HG03066 (cell line): ENCODE results near the gene BMP5.

Experiments
- ATAC-seq: cut with Tn5 transposase; IDR thresholded peaks from one replicate; pipeline ENCODE4 v1.9.1; 2021; ENCODE audit warnings: low read depth; ENCODE audit not compliant: unreplicated experiment

Gene BMP5

GRCh38 chr6:55874316-55874715, 1.1 kb downstream of the BMP5 start:
- no peak for ATAC-seq

DNA sequence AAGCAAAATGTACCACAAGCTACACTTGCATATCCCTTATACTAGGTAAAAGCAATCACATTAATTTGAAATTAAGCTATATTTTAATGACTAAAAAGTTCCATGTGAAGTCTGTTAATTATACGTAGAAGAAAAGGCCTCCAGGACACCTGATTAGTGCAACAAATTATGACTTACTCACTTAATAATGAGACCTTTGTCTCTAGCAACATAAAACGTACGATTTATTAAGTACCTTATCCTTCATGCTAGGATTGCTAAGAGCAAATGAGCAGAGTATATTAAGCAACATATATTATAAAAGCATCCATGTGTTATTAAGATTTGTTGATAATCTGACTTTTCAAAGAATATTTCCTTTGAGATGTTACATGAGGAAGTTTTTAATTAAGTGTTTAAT, 2.5 kb downstream of the BMP5 start:
- no peak for ATAC-seq

- no peak for ATAC-seq
These were observed 5.1 kb downstream of the BMP5 start for GRCh38 chr6:55870181-55870813.

GRCh38 chr6:55869674-55870073, 5.7 kb downstream of the BMP5 start:
- ATAC-seq: no peak

DNA sequence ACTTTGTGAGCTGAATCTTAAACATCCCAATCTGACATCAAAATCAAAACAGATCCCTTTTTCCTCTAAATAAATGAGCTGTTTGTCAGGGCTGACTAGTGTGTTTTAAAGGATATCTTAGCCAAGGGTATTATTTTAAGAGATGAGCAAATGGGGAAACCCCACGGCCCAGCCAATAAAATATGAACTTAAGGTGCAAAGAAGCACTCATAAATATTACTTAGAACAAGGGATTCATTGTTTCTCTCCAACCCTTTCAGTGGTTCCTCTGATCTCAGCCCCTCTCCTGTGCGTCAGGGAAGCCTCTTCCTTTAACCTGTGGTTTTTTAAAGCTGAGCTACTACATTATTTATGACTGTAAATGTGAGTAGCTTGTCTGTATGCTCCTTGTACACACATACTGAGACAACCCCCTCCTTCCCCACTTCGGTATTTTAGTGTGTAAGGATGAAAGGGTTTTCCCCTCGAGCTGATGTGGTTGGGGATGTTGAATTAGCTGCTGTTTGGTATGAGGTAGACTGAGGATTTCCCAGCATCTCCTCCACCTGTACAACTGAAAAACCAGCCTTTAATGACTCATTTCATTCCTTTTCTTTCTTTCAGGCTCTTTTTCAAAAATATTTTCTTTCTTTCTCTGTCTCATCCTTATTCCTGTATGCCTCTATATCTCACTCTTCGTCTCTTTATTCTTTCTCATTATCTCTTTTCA, 6.5 kb downstream of the BMP5 start:
- peak; percentile 94 for ATAC-seq

- no peak for ATAC-seq
These were observed 7.2 kb downstream of the BMP5 start for GRCh38 chr6:55868176-55868575.

GRCh38 chr6:55866128-55866527, 9.3 kb downstream of the BMP5 start:
- ATAC-seq: no peak

DNA sequence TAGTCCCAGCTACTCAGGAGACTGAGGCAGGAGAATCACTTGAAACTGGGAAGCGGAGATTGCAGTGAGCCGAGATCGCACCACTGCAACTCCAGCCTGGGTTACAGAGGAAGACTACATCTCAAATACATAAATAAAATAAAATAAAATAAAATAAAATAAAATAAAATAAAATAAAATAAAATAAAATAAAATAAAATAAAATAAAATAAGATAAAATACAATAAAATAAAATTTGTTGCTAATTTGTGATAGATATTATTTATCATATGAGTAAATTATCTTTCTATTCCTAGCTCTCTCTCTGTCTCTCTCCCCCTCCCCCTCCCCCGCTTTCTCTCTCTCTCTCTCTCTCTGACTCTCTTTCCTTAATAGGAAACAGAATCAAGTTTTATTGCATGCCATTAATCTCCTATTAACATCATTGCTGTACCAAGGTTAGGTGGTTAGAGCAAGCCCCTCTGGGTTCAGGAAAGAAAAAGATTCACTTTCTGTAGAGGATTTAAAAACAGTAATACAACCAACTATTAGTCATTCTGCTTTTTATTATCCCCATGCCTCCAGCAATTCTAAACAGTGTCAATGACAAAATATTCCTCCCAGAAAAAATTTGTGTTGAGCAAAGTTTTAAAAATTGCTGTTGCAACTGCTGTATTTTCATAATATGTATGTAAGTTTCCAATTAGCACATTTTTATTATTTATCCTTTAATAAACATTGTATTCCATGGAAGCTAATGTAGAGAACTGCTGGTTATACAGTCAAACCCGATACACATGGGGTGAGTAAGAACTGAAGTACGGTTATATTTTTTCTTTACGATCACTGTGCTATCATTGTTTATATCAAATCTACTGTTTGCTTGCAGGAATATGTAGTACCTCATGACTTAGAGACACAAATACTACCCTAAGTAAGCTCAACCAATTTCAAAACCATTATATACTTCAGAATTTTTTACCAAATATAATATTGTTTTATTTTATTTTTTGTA, 22.1 kb downstream of the BMP5 start:
- ATAC-seq: no peak

DNA sequence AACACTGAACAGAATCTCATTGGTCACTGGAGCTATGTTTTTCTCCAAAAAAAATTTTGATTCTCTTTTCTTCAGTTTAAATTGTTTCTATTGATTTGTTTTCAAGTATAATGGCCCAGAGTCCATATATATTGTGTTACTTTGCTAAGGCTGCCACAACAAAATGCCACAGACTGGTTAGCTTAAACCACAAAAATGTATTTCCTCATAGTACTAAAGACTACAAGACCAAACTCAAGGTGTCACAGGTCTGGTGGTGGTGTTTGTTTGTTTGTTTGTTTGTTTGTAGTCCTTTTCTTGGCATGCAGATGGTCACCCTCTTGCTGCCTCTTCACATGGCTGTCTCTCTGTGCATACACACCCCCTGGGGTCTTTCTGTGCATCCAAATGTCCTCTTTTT, 34.0 kb downstream of the BMP5 start:
- no peak for ATAC-seq

GRCh38 chr6:55839080-55839479, 36.3 kb downstream of the BMP5 start:
- no peak for ATAC-seq

DNA sequence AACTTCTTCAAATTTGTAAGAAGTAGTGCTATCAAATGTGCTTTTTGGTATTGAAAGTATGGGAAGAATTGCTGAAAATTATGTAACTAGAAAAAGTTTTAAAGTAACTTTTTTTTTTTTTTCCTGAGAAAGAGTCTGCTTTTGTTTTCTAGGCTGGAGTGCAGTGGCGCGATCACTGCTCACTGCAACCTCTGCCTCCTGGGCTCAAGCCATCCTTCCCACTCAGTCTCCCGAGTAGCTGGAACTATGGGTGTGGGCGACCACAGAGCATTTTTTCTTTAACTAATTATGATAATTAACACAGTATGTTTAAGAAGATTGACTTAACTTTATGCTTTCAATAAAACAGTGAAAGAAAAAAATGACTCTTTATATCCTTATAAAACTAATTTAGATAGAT, 38.4 kb downstream of the BMP5 start:
- ATAC-seq: no peak

GRCh38 chr6:55836481-55836880, 38.9 kb downstream of the BMP5 start:
- ATAC-seq: no peak

- no peak for ATAC-seq
These were observed 40.2 kb downstream of the BMP5 start for GRCh38 chr6:55835220-55835619.

DNA sequence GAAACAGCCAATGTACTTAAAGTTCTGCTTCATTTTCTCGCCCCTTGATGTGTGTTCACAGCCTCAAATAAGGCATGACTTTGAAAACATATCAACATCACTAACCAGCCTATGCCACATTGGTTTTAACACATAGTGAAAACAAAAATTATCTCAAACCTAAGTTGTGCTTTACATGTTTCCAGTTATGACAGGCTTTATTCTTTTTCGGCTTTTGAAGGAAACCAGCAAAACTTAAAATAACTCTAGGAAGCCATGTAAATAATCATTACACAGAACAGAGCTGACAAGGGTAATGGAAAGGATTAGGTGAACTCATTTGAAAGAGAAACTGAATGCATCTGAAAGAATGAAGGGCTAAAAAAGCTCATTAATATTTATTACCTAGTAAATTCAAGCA, 42.1 kb downstream of the BMP5 start:
- ATAC-seq: no peak

DNA sequence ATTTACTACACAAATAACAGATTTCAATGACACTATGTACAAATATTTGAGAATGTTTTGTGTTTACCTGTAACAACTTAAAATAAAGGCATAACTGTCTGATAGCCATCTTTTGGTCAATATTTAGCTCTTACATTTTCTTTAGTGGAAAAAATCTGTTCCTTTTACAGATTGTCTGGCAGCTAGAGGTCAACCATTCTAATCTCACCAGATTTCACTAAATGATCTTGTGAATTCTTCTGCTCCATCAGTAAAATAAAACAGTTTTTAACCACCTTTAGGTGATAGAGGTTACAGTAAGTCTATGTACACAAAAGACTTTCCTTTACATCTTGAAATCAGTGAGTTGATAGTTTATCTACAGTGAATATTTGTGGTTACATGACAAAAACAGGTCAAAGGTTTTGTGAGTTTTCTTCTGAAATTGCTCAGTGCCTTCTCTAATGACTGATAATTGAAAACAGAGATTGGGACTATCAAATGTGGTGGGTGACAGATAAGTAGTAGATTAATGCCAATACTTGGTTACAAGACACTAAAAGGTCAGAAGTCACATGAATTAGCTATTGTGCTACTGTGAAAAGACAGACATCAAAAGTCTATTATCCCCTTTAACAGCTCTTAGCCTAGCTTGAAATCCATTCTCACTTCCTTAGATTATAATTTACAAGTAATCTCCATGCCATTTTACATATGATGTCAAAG, 47.4 kb downstream of the BMP5 start:
- no peak for ATAC-seq

- ATAC-seq: no peak
These were observed 48.4 kb downstream of the BMP5 start for GRCh38 chr6:55826941-55827340.

DNA sequence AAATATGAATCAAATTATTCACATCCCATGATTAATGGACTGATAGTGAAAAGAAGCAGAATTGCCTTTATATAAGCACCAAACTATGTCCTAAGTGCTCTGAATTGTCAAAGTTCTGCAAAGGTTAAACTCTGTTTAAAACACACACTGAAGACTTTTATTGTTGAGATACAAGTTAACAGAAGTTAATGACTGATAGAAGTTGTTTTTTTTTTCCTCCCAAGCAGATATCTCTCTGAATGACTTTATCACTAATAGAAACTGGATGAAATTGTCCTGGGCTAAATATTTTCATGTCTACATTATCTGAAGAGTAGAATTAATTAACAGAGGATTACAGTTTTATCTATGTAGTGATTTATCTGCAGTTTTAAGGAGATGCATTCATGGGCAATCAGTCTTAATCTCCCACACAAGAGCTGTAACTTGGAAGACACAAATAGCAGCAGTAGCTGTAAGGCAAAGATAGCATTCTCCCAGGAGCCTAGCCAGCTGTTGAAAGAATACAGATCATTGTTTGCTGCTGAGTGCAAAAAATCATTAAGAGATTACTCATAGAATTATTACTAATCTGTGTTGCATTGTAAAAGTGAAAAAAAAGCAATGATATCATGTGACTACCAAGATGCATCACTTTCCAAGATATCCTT, 49.9 kb downstream of the BMP5 start:
- no peak for ATAC-seq

DNA sequence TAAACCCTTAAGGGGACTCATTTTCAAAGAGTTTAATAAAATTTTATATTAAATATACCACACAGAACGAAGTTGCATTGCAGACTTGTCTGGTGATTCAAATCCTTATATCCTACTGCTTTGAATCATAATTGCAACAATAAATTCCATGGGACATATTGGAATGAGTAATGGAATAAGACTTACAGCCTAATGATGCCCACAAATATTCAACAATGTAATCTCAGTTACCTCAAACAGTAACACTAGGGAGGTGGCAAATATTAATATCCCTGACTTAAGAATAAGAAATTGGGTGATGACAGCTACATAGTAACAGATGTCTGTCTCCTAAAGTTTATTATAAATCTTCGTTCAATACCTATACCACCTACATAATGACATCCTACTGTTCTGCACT, 52.6 kb downstream of the BMP5 start:
- ATAC-seq: no peak

DNA sequence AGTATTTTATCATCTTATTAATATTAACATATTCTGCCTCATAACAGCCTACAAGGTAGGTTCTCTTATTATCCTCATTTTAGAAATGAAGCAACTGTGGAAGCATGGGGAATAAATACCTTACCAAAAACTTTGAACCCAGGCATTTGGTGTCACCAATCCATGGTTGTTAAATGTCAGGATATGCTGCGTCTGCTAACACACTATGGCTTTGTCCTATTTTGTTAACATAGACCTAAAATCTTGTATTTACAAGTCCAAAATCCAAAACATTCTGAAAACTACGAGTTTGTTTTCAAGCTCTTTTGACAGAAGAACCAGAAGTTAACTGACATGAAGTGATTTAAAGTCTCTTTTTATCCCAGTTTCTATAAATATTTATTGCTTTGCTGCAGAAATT, 53.4 kb downstream of the BMP5 start:
- no peak for ATAC-seq

- no peak for ATAC-seq
These were observed 54.7 kb downstream of the BMP5 start for GRCh38 chr6:55820696-55821095.
